ENCODE data around the gene NELFCD.
"Not testable (repeated sequence)": the region's sequence is repeated elsewhere in the genome, so short reads cannot be mapped to it uniquely, and the experiment has no call there.

The NELFCD gene

DNA sequence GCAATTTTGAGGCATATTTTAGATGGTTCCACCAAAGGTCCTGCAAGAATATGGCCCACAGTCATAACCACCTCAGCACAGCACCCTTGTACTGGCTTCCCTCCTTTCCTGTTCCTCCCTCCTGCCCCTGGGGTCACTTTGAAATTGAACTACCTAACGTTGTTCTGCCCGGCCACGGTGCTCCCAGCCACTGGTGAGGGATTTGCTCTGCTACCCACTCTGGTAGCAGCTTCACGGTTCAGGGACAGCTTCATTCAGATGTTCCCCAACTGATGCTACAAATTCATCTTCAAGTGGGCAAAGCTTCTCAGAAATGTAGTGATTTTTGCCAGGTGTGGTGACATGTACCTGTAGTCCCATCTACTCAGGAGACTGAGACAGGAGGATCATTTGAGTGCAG is 7.9 kb upstream of the NELFCD start:
- no peak for DNase-seq (ENCODE audit: low read depth in 2 of 2)

DNA sequence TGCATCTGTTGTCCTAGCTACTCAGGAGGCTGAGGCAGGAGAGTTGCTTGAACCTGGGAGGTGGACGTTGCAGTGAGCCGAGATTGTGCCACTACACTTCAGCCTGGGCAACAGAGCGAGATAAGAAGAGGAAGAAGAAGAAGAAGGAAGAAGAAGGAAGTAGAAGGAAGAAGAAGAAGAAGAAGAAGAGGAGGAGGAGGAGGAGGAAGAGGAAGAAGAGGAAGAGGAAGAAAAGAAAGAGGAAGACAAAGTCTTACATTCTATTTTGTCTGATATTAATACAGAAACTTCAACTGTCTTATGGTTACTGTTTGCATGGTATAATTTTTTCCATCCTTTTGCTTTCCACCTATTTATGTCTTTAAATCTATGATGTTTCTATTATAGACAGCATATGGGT is 7.2 kb upstream of the NELFCD start:
- no peak for DNase-seq (ENCODE audit: low read depth in 2 of 2)

DNA sequence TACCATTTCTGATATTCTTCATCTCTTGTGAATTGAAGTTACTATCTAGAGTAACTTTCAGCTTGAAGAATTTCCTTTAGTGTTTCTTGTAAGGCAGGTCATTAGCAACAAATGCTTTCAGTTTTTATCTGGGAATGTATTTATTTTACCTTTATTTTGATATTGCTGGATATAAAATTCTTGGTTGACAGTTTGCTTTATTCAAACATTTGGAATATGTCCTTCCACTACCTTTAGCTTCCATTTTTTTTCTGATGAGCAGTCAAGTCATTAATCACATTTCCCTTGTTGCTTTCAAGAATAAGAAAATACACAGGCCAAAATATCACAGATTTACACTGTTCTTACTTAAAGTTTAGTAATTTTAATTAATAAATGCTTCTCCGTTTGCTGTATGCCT is 5.7 kb upstream of the NELFCD start:
- no peak for DNase-seq (ENCODE audit: low read depth in 2 of 2)

DNA sequence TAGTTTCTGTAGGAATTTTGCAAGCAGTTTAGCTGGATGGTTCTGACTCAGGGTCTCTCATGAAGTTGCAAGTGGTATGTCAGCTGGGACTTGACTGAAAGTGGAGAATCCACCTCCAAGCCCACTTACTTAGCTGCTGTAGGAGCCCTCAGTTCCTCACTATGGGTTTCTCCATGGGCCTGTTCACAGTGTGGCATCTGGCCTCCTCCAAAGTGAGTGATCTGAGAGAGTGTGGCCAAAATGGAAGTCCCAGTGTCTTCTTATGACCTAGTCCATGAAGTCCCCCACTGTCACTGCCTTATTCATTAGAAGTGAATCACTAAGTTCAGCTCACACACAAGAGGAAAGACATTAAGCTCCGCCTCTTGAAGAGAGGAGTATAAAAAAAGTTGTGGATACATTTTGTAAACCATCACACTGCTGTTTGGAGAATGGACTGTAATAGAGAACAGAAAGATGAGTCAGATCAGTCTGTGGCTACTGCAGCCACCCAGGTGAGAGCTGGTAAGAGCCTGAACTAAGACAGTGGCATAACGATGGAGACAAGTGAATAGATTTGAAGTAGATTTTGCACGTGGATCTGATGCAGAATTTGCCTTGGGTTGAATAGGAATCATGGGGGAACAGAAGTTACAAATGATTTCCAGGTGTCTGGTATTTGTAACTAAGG is 4.9 kb upstream of the NELFCD start:
- no peak for DNase-seq (ENCODE audit: low read depth in 2 of 2)

DNA sequence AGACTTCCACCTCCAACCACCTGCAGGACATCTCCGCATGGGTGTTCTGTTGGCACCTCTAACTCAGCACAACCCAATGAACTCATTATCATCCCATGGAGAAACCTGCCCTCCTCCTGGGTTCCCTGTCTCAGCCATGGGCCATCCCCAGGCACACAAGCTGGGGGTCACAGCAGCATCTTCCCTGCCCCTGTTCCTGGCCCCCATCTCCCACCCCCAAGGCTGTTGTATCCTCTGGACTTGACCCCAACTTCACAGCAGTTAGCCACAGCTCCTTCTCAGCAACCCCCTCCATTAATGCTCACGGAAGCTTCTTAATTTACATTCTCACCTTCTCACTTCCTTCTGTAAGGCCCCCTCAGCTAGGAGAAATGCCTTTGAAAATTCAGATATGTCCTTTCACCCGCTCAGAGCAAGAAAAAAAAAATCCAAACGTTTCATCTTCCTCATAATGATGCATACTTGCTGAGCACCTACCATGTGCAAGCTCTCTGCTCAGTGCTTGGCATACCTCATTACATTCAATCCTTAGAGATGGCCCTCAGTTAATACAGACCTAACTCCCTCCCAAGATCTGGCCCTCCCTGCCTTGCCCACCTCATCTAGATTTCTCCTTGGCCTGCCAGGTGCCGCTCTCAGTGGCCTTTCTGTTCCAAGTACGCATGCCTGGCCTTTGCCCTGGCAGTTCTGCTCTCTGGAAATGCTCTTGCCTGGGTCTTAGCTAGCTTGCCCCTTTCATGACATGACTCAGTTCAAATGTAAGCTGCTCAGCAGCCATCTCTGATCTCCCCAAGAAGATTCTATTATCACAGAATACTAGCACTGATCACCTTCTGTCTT is 2.5 kb upstream of the NELFCD start:
- no peak for DNase-seq (ENCODE audit: low read depth in 2 of 2)

DNA sequence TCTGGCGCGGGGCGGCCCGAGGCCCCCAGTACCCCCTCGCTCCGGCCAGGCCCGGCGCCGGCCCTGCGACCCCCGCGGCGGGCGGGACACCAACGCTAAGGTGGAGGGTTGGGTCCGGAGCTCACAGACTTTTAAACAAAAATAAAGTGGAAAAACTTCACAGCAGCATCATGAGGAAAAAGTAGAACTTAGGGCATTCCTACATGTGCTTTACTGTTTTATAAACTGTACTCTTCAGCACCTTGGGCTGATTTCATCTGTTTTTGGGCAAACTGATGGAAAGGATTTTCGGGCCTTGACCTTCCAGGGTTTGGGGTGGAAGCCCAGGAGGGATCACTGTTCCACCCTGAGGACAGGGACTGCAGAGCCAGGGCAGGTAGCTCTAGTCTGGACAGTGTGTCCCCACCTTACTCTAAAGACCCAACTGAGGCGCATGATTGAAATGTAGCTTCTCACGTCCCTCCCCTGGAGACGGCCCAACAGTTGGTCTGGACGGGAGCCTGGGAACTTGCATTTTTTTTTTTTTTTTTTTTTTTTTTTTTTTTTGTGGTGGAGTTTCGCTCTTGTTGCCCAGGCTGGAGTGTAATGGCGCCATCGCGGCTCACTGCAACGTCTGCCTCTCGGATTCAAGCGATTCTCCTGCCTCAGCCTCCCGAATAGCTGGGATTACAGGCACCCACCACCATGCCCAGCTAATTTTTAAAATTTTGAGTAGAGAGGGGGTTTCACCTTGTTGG is 740 bp downstream of the NELFCD start:
- no peak for DNase-seq (ENCODE audit: low read depth in 2 of 2)

DNA sequence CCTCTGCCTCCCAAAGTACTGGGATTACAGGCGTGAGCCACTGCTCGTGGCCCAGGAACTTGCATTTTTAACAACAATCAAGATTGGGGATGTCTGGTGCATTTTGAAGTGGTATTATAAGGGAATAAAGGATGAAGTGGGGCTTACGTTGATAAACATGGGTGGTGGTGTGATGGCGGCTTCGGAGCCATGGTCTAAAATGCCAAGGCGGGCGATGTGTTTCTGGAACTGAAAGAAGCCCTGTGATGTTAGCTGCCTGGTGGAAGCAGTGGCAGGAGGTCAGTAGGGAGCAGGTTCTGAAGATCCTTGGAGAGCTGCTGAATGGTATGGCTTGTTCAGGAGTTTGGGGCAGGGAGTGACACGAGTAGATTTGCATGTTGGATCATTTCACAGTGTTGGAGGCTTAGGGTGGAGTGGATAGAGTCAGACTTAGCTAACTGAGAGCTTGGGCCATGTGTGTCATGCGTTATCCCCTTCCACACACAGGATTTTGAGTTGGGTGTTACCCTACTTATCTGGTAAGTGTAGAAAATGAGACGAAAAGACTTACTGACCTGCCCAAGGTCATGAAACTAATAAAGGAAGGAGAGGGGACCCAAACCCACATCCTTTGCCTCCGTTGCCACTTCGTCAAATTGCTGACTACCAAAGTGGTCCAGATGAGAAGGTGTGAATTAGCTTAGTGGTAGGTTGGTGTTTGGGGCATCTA is 1.5 kb downstream of the NELFCD start:
- no peak for DNase-seq (ENCODE audit: low read depth in 2 of 2)

DNA sequence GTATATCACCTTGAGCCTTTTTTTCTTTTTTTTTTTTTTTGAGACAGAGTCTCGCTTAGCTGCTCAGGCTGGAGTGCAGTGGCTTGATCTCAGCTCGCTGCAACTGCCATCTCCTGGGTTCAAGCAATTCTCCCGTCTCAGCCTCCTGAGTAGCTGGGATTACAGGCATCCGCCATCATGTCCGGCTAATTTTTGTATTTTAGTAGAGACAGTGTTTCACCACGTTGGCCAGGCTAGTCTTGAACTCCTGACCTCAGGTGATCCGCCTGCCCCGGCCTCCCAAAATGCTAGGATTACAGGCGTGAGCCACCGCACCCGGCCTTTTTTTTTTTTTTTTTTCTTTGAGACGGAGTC is 2.0 kb downstream of the NELFCD start:
- DNase-seq (ENCODE audit: low read depth in 2 of 2): not testable (repeated sequence)

DNA sequence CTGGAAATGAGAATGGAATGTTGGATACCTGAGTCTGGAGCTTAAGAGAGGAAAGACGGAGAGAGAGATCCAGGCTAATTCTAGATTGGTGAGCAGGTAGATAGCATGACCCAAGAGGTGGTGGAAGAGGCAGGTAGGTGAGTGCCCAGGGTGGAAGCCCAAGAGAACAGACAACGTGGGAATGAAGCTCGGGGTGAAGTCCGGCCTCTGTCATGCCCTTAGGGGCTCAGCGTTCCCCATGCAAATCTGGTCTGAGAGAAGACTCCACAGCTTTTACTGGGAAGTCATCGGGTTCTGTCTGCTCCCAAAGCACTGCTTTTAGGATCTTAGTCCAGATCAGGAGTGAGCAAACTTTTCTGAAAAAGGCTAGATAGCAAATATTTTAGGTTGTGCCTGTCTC is 3.6 kb downstream of the NELFCD start:
- DNase-seq (ENCODE audit: low read depth in 2 of 2): no peak

DNA sequence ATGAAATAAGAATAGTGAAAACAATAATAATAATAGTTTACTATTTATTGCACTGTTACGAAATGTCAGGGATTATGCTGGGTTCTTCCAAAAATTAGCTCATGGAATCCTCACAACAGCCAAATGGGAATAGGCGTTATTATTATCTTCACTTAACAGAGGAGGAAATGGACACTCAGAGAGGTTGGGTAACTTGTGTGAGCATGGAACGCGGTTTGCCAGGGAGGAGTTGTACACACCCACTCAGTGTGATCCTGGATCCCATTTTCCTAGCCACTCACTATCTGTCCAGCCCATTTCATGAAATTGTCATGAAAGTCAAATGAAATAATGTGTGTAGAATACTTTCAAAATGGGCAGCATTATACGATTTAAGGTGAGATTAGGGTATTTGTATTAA is 4.6 kb downstream of the NELFCD start:
- DNase-seq (ENCODE audit: low read depth in 2 of 2): no peak

DNA sequence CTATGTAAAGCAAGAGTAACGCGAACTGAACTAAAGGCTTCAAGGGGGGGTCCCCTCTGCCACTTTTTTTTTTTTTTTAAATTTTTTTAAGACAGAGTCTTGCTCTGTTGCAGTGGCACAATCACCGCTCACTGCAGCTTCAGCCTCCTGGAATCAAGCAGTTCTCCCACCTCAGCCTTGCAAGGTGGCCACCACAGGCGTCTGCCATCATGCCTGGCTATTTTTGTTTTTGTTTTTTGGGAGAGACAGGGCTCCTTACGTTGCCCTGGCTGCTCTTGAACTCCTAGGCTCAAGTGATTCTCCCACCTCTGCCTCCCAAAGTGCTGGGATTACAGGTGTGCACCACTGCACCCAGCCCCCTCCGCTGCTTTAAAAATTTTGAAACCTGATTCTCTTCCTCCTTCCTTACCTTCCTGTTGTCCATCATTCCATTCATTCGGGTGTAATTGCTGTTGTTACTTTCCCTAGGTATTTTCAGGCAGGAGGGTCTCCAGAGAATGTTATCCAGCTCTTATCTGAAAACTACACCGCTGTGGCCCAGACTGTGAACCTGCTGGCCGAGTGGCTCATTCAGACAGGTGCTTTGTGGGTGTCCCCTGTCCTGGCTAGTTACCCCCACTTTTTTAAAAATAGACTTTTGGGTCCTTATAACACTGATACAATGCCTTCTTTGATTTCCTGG is 5.4 kb downstream of the NELFCD start:
- DNase-seq (ENCODE audit: low read depth in 2 of 2): no peak

DNA sequence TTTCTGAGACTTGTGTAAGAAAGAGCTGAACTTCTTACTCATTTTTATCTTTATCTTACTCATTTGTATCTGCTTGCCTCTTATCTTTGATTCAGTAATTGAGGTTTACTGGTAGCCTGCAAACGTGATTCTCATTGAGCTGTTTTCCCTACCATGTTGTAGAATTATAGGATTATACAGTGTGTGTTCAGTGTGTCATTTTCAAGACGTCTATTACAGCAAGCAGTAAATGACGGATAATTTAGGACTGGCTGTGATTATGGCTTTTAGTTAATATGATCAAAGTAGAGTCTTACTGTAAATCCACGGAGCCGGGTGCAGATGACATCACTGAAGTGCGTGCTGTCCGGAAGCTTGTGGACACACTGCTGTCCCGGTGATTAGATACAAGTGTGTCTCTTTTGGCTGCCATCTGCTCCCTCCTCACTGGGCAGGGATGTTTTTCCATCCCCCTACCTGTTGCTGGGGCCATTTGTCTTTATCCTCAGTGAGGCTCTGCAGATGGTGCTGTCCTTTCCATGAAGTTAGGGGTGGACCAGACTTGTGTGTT is 6.0 kb downstream of the NELFCD start:
- no peak for DNase-seq (ENCODE audit: low read depth in 2 of 2)

DNA sequence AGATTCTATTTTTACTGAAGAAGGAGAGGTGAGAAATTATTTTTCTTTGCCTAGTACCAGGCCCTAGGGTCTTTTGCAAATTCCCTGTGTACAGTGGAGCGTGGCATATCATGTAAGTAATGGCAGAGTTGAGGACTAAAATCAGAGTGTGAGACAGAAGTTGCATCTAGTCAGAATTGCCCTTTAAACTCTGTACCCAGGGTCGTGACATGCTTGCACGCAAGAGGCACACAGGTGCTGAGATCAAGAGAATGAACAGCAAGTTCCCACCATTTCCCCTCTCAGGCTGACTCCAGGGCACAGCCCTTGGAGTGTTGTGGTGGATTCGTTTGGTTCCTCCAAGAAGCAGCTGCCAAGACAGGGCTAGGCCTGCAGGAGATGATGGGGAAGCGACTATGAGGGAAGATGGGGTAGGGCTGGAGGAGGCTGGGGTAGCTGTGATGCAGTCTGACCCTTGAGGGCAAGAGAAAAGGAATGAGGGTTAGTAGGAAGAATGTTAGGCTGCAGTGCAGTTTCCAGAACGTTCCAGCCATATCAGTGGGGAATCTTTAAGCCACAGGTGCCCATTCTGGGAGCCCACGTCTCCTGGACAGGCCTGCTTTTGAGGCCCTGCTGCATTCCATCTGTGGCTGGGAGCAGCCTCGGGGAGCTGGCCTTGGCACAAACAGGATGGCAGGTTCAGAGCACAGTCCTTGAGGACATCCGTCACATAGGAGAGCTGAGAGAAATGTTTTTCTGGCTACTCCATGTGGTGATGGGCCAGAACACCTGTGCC is 6.9 kb downstream of the NELFCD start:
- no peak for DNase-seq (ENCODE audit: low read depth in 2 of 2)

DNA sequence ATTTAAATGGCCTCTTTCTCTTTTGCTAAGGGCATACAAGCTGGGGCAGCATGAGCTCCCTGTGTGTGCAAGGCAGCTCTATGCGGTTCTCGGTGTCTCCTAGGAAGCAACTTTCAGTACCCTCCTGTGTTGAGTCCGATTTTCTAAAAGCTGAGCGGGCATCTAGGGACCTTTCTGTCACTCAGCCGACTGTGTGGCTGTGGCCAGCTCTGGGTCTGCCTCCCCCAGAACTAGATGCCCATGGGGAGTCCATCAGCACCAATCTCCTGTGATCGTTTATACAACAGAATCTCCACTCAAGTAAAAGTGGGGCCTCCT is 7.5 kb downstream of the NELFCD start:
- no peak for DNase-seq (ENCODE audit: low read depth in 2 of 2)

DNA sequence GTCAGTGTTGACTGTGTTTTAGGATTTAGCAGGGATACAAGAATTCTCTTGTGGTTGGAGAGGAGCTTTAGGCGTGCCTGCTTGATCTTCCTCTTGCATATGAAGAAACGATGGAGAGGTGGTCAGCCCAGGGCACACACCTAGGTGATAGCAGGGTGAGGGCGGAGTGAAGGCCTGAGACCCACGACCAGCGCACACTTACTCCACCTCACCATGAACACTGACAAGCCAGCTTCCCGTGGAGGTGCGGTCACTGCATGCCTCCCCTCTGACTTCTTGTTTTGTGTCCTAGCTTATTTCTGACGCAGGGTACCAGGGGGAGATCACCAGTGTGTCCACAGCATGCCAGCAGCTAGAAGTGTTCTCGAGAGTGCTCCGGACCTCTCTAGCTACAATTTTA is 8.1 kb downstream of the NELFCD start:
- DNase-seq (ENCODE audit: low read depth in 2 of 2): no peak

DNA sequence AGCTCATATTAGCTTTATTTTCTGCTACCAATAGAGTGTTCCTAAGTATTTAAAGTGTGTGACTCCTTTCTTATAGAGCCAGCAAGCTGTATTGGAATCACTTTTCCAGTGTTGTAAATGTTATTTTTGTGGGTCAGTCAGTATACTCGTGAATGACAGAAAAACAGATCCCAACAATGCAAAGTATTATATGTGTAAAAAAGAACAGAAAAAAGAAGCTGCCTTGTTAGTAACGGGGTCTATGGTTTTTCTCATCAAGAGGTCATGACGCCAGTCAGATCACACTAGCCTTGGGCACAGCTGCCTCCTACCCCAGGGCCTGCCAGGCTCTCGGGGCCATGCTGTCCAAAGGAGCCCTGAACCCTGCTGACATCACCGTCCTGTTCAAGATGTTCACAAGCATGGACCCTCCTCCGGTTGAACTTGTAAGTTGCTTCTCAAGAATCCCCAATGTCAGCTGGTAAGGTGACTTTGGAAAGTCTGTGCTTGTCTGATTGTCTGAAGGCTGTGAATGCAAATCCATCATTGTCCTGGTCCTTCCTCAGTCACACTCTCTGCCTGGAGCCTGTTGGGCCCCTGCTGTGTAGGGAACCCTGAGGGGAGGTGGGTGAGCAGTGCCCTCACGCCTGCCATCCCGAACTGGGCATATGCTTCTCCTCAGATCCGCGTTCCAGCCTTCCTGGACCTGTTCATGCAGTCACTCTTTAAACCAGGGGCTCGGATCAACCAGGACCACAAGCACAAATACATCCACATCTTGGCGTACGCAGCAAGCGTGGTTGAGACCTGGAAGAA is 9.8 kb downstream of the NELFCD start:
- DNase-seq (ENCODE audit: low read depth in 2 of 2): no peak

DNA sequence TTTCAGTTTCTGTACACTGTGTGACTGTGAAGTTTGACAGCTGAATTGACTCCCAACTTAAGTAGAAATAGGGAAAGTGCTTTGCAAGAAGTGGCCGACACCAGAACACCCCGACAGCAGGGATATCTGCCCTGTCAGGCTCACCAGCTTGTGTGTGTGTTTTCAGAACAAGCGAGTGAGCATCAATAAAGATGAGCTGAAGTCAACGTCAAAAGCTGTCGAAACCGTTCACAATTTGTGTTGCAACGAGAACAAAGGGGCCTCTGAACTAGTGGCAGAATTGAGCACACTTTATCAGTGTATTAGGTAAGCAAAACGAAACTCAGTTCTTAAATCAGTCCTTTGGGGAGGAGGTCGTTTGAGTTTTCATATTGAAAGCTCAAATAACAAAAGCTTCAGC is 10.7 kb downstream of the NELFCD start:
- no peak for DNase-seq (ENCODE audit: low read depth in 2 of 2)

DNA sequence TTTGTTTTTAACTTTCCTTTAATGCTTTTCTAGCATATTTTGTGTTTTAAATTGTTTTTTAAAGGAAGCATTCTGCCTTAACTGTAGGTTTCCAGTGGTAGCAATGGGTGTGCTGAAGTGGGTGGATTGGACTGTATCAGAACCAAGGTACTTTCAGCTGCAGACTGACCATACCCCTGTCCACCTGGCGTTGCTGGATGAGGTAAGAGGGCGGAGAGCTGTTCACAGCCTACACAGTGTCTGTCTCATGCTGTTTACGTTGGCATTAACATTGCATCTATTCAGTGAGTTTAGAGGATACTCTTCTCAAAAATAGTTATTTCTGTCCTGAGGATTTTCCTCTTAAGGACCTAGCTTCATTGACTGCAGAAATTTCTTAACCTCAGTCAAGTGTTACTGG is 11.9 kb downstream of the NELFCD start:
- DNase-seq (ENCODE audit: low read depth in 2 of 2): no peak

DNA sequence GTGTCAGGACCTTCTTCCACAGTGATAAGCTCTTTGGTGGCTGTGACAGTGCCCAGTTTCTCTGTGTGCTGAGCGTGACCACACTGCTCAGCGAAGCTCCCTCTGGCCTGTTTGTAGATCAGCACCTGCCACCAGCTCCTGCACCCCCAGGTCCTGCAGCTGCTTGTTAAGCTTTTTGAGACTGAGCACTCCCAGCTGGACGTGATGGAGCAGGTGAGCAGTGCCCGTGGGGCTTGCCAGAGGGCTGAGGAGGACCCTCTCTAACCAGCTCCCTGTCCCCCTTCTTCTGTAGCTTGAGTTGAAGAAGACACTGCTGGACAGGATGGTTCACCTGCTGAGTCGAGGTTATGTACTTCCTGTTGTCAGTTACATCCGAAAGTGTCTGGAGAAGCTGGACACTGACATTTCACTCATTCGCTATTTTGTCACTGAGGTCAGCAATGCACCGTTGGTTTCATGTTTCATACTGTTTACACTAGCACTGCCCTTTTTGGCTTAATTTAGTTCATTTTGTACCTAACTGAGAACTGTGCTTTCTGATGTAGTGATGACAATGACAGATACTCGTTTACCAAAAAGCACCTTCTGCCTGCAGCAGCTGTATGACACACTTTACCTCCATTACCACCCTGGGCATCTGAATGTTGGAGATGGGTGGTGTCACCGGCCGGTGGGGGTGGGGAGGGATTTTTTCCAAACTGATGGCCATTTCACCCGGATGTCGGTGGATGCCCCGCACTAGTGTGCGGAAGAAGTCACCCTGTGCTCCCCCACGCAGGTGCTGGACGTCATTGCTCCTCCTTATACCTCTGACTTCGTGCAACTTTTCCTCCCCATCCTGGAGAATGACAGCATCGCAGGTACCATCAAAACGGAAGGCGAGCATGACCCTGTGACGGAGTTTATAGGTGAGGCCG is 12.5 kb downstream of the NELFCD start:
- DNase-seq (ENCODE audit: low read depth in 2 of 2): no peak
